H1 (cell line): ENCODE measurements around the gene BBS9. TPM values are rescaled to one million over a fixed set of nuclear protein-coding genes. Genes with fewer than 3 reads are reported as not detected.

Experiments used
- CTCF ChIA-PET: fragments of 300-600 bp; sonication (Branson Sonifier 250); formaldehyde crosslinking; loops from one replicate; lab custom pipeline; 2021; ENCODE audit not compliant: partially characterized antibody; lab: Charles Lee
- POLR2A ChIA-PET: fragments of 300-600 bp; sonication (Branson Sonifier 250); formaldehyde crosslinking; loops from one replicate; lab custom pipeline; 2021; ENCODE audit warnings: inconsistent platforms; ENCODE audit not compliant: partially characterized antibody; lab: Charles Lee
- DNase-seq, 2 experiments: peaks; one replicate each; pipeline versions ENCODE4 v3.0.0 to v3.0.0-alpha.2; 2010 to 2022; ENCODE audit warnings: low spot score in 2 of 2, low read depth in 1 of 2, mixed read lengths in 1 of 2
- FAIRE-seq: peaks from 2 replicates; lab custom pipeline; 2011; peaks lifted over from hg19 to GRCh38; lab: Jason Lieb, UNC
- H2AFZ ChIP-seq: 2 replicates; pipeline ENCODE4 v1.8.1; 2012; ENCODE audit warnings: low read length, inconsistent platforms
- H2AK5ac ChIP-seq: 2 replicates; pipeline ENCODE4 v1.6.1; 2013; ENCODE audit warnings: low read depth, low read length
- H2BK120ac ChIP-seq: replicated peaks from 2 replicates; pipeline ENCODE3; 2013; ENCODE audit warnings: low read depth, low read length, inconsistent platforms
- H2BK12ac ChIP-seq: 2 replicates; pipeline ENCODE4 v1.6.1; 2013; ENCODE audit warnings: low read depth, low read length
- H2BK15ac ChIP-seq: 2 replicates; pipeline ENCODE4 v1.6.1; 2013; ENCODE audit warnings: low read length
- H2BK20ac ChIP-seq: 2 replicates; pipeline ENCODE4 v1.6.1; 2013; ENCODE audit warnings: low read length
- H2BK5ac ChIP-seq: 2 replicates; pipeline ENCODE4 v1.6.1; 2013; ENCODE audit warnings: low read depth, low read length
- H3K14ac ChIP-seq: 2 replicates; pipeline ENCODE4 v1.6.1; 2013; ENCODE audit warnings: inconsistent platforms; ENCODE audit not compliant: insufficient read length
- H3K18ac ChIP-seq: 2 replicates; pipeline ENCODE4 v1.6.1; 2013; ENCODE audit warnings: low read length; ENCODE audit errors: extremely low read depth
- H3K23ac ChIP-seq: 2 replicates; pipeline ENCODE4 v1.6.1; 2013; ENCODE audit warnings: inconsistent platforms; ENCODE audit not compliant: insufficient read length
- H3K23me2 ChIP-seq: 2 replicates; pipeline ENCODE4 v1.6.1; 2013; ENCODE audit warnings: low read depth, low read length
- H3K27ac ChIP-seq: 2 replicates; pipeline ENCODE4 v1.6.1; 2011; ENCODE audit warnings: low read depth, low read length, inconsistent platforms
- H3K27me3 ChIP-seq, 4 experiments: replicated peaks in 1 of 4; 1 replicate in 1 of 4; 2 replicates in 3 of 4; pipeline versions ENCODE4 v1.6.1 to v1.8.1; 2011 to 2013; ENCODE audit warnings: low read length in 3 of 4, mild to moderate bottlenecking in 3 of 4, inconsistent platforms in 2 of 4, mixed read lengths in 2 of 4, moderate library complexity in 1 of 4; ENCODE audit not compliant: control insufficient read depth in 3 of 4, insufficient read depth in 3 of 4; ENCODE audit errors: extremely low read depth in 1 of 4
- H3K36me3 ChIP-seq, 4 experiments: 2 replicates each; pipeline versions ENCODE4 v1.6.1 to v1.8.1; 2011 to 2013; ENCODE audit warnings: mild to moderate bottlenecking in 4 of 4, low read length in 3 of 4, moderate library complexity in 2 of 4, control low read depth in 1 of 4, inconsistent platforms in 1 of 4; ENCODE audit not compliant: insufficient read depth in 4 of 4, control insufficient read depth in 2 of 4
- H3K4ac ChIP-seq: replicated peaks from 2 replicates; pipeline ENCODE3; 2013; ENCODE audit warnings: low read length, low read depth, mixed read lengths, inconsistent platforms; ENCODE audit not compliant: insufficient read length
- H3K4me1 ChIP-seq, 4 experiments: replicated peaks in 1 of 4; 1 replicate in 1 of 4; 2 replicates in 3 of 4; pipeline versions ENCODE4 v1.6.1 to v1.8.1; 2011 to 2013; ENCODE audit warnings: low read length in 3 of 4, inconsistent platforms in 2 of 4, mixed read lengths in 1 of 4; ENCODE audit not compliant: insufficient read depth in 4 of 4, control insufficient read depth in 3 of 4
- H3K4me2 ChIP-seq, 2 experiments: 2 replicates each; pipeline versions ENCODE4 v1.6.1 to v1.8.1; 2011 to 2013; ENCODE audit warnings: low read depth in 2 of 2, low read length in 2 of 2, control low read depth in 1 of 2, inconsistent platforms in 1 of 2, mild to moderate bottlenecking in 1 of 2; ENCODE audit not compliant: insufficient read depth in 1 of 2
- H3K4me3 ChIP-seq, 4 experiments: fragments of 200-600, 300-600 bp in 1 of 4; sonication (generic), shearing (Covaris generic), sonication (Bioruptor Twin) in 1 of 4; 2 replicates each; pipeline versions ENCODE4 v1.5.1 to v1.8.1; 2011 to 2016; ENCODE audit warnings: low read length in 4 of 4, low read depth in 3 of 4, control low read depth in 2 of 4, inconsistent platforms in 2 of 4, mild to moderate bottlenecking in 2 of 4, mixed read lengths in 1 of 4, moderate library complexity in 1 of 4; ENCODE audit not compliant: insufficient read depth in 2 of 4; ENCODE audit errors: extremely low read depth in 1 of 4
- H3K56ac ChIP-seq: replicated peaks from 2 replicates; pipeline ENCODE3; 2013; ENCODE audit warnings: low read depth, mild to moderate bottlenecking, mixed read lengths, low read length, inconsistent platforms; ENCODE audit not compliant: insufficient read length
- H3K79me1 ChIP-seq: 2 replicates; pipeline ENCODE4 v1.6.1; 2013; ENCODE audit warnings: low read depth, low read length, control low read depth
- H3K79me2 ChIP-seq, 2 experiments: 2 replicates each; pipeline versions ENCODE4 v1.6.1 to v1.8.1; 2012 to 2013; ENCODE audit warnings: low read length in 2 of 2, mild to moderate bottlenecking in 2 of 2, inconsistent platforms in 1 of 2; ENCODE audit not compliant: insufficient read depth in 2 of 2, control insufficient read depth in 1 of 2
- H3K9ac ChIP-seq, 4 experiments: replicated peaks in 1 of 4; 1 replicate in 1 of 4; 2 replicates in 3 of 4; pipeline versions ENCODE4 v1.6.1 to v1.8.1; 2011 to 2013; ENCODE audit warnings: low read depth in 3 of 4, low read length in 3 of 4, control low read depth in 2 of 4, mild to moderate bottlenecking in 2 of 4, moderate library complexity in 2 of 4, inconsistent platforms in 1 of 4; ENCODE audit errors: extremely low read depth in 1 of 4
- H3K9me3 ChIP-seq, 2 experiments: 2 replicates each; pipeline versions ENCODE4 v1.6.1 to v1.8.1; 2012 to 2013; ENCODE audit warnings: mild to moderate bottlenecking in 2 of 2, moderate library complexity in 2 of 2, control low read depth in 1 of 2, inconsistent platforms in 1 of 2, low read depth in 1 of 2, low read length in 1 of 2, mixed read lengths in 1 of 2; ENCODE audit not compliant: insufficient read depth in 2 of 2
- H4K20me1 ChIP-seq, 2 experiments: replicated peaks in 1 of 2; 2 replicates each; pipeline versions ENCODE3 to v1.8.1; 2011 to 2013; ENCODE audit warnings: inconsistent platforms in 2 of 2, low read length in 2 of 2, mild to moderate bottlenecking in 1 of 2; ENCODE audit not compliant: insufficient read depth in 2 of 2, control insufficient read depth in 1 of 2
- H4K5ac ChIP-seq: 2 replicates; pipeline ENCODE4 v1.6.1; 2013; ENCODE audit warnings: low read length, low read depth, mixed read lengths, inconsistent platforms; ENCODE audit not compliant: insufficient read length
- H4K8ac ChIP-seq: 2 replicates; pipeline ENCODE4 v1.8.0; 2013; ENCODE audit warnings: mild to moderate bottlenecking, moderate library complexity, low read length, inconsistent platforms; ENCODE audit not compliant: insufficient read depth; ENCODE audit errors: extremely low read depth
- H4K91ac ChIP-seq: replicated peaks from 2 replicates; pipeline ENCODE3; 2013; ENCODE audit warnings: low read length, mixed read lengths, inconsistent platforms; ENCODE audit not compliant: insufficient read length
- ATF3 ChIP-seq: IDR thresholded peaks from 2 replicates; pipeline ENCODE4 v1.6.1; 2011; ENCODE audit warnings: low read depth, mild to moderate bottlenecking, low read length; ENCODE audit not compliant: insufficient read depth
- CTCF ChIP-seq, 3 experiments: IDR thresholded peaks; 1 replicate in 2 of 3; 2 replicates in 1 of 3; pipeline versions ENCODE4 v1.5.1 to v1.6.1; 2011; ENCODE audit warnings: low read length in 3 of 3, mild to moderate bottlenecking in 3 of 3, inconsistent platforms in 2 of 3, low read depth in 1 of 3, moderate library complexity in 1 of 3; ENCODE audit not compliant: insufficient read depth in 1 of 3; ENCODE audit errors: control extremely low read depth in 1 of 3
- E2F6 ChIP-seq: IDR thresholded peaks from 2 replicates; pipeline ENCODE4 v1.6.1; 2012; ENCODE audit warnings: inconsistent platforms
- GTF2F1 ChIP-seq: IDR thresholded peaks from 2 replicates; pipeline ENCODE4 v1.6.1; 2012; ENCODE audit warnings: low read depth, low read length, improper control_type of control experiment, borderline replicate concordance
- SIRT6 ChIP-seq: IDR thresholded peaks from one replicate; pipeline ENCODE4 v1.7.1; 2012; ENCODE audit warnings: low read length, inconsistent platforms
- SUZ12 ChIP-seq: fragments of 200-600 bp; sonication (generic); IDR thresholded peaks from 2 replicates; pipeline ENCODE4 v1.6.1; 2012; ENCODE audit warnings: mild to moderate bottlenecking, inconsistent platforms, low read length, moderate library complexity, mixed read lengths
- USF2 ChIP-seq: IDR thresholded peaks from 2 replicates; pipeline ENCODE4 v1.6.1; 2011; ENCODE audit warnings: low read length, improper control_type of control experiment
- ZNF274 ChIP-seq: IDR thresholded peaks from 2 replicates; pipeline ENCODE4 v1.7.0; 2012; ENCODE audit warnings: low read length, borderline replicate concordance; ENCODE audit errors: extremely low read depth
- WGBS, 2 experiments: shearing (Covaris generic) in 1 of 2; methylation state at CpG; one replicate each; pipeline versions ENCODE4 v1.1.6 to v1.1.7; 2013 to 2015; ENCODE audit warnings: low lambda C conversion rate in 2 of 2, mixed read lengths in 2 of 2, inconsistent platforms in 1 of 2, low coverage in 1 of 2, missing lambda C conversion rate in 1 of 2; ENCODE audit not compliant: insufficient replicate concordance in 2 of 2, insufficient coverage in 1 of 2, insufficient read length in 1 of 2; ENCODE audit errors: extremely low coverage in 1 of 2, missing lambda C conversion rate in 1 of 2; 5-methylcytosine and 5-hydroxymethylcytosine counted together
- polyA plus RNA-seq, 7 experiments: library from polyadenylated mRNA; depleted of rRNA in 3 of 7; stranded (reverse) in 5 of 7; unstranded in 2 of 7; fragments of >200 nt in 5 of 7; fragments of 200-250 nt in 2 of 7; gene quantifications; 1 replicate in 5 of 7; 2 replicates in 1 of 7; 4 replicates in 1 of 7; pipeline versions ENCODE4 v1.2.1 to v1.2.3, GENCODE V29; 2011 to 2013; ENCODE audit warnings: missing spikeins in 2 of 7, mixed read lengths in 2 of 7
- total RNA-seq: library from RNA; stranded (reverse); fragmentation: NEBNext Ultra II Directional; extraction: Animal tissue kit (Norgen Biotek cat#: 25700); gene quantifications from 2 replicates; pipeline ENCODE4 v1.2.1, GENCODE V29; 2021

BBS9 gene
- total and polyA plus RNA-seq, 2 of the 8 experiments (the other 6 are each of a cell fraction or from before 2014, with no cell fraction given): 22.3 to 37.0 TPM

GRCh38 chr7:33210958-33211357 is 81.6 kb downstream of the BBS9 start:
- FAIRE-seq: no peak
- no peak overlapping the region for H3K4me3 ChIP-seq
- no peak for DNase-seq
- no peak overlapping the region for H4K91ac ChIP-seq
- no peak overlapping the region for H3K27ac ChIP-seq
- no peaks in the 10 kb centered on the region for H3K23me2 ChIP-seq
- H2AFZ ChIP-seq: no peak overlapping the region
- no peaks in the 10 kb centered on the region for H3K36me3 ChIP-seq
- no peak overlapping the region for H2AK5ac ChIP-seq
- H4K20me1 ChIP-seq: no peaks in the 10 kb centered on the region
- no peaks in the 10 kb centered on the region for H3K79me2 ChIP-seq
- H3K27me3 ChIP-seq: no peaks in the 10 kb centered on the region
- H3K14ac ChIP-seq: no peak overlapping the region
- no peak overlapping the region for H3K4ac ChIP-seq
- ChIA-PET POLR2A (no interaction called here), CTCF (no interaction called here)
- 95% methylated on average over 1 of the region's 1 CpG; no CpG with 5 or more reads in 1 of the 2 experiments for WGBS, 2 experiments
- H3K4me1 ChIP-seq: peaks cover 0 to 2% (median 0%) of the 10 kb centered on the region in 4 experiments; a peak in 1 of 7 replicates
- no peaks in the 10 kb centered on the region for H3K79me1 ChIP-seq
- H3K9ac ChIP-seq: no peak overlapping the region
- H4K8ac ChIP-seq: no peak overlapping the region
- no peak overlapping the region for H4K5ac ChIP-seq
- H3K9me3 ChIP-seq: no peaks in the 10 kb centered on the region
- no peak overlapping the region for H2BK15ac ChIP-seq
- no peak overlapping the region for H3K23ac ChIP-seq
- no peak overlapping the region for H2BK20ac ChIP-seq
- no peak overlapping the region for H3K56ac ChIP-seq
- no peak overlapping the region for H2BK5ac ChIP-seq
- no peak overlapping the region for H3K4me2 ChIP-seq
- no peak overlapping the region for H2BK12ac ChIP-seq
- H2BK120ac ChIP-seq: no peak overlapping the region
- H3K18ac ChIP-seq: no peak overlapping the region
- TF ChIP-seq USF2 (no peak), E2F6 (no peak), ATF3 (no peak), SIRT6 (no peak), GTF2F1 (no peak), SUZ12 (no peak), CTCF (IDR thresholded peaks at IDR 0.05; ENCODE audit: control extremely low read depth in 1 of 3, insufficient read depth in 1 of 3, low read depth in 1 of 3, low read length in 3 of 3) (no peak), ZNF274 (no peak)
